Measurements from ENCODE around the gene DCLK3.

DCLK3 gene

DNA sequence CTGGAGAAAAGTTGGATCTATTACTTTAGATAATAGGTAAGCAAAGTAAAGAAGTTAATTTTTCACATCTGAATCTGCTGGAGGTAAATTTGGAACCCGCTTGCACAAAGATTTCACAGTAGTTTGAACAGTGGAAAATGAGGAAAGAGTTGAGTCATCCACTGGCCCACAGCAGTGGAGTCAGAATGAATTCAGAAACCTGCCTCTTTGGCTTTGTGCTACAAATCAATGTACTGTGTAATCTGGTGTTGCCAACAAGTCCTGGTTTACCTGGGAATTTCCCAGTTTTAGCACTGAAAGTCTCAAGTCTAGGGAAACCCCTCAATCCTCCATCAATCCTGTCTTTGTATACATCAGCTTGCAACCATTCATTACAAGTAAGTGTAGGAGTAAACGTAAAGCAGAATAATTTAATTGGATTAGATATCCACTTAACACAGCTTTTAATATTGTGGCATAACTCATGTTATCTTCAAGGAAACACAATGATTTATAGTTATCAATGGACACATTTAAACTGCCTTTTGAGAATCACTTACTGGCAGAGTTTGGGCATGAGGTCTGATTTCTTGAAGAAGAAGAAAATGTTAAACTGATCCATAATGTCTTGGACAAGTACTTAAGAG, 100.6 kb downstream of the DCLK3 start:
- no peak for DNase-seq

DNA sequence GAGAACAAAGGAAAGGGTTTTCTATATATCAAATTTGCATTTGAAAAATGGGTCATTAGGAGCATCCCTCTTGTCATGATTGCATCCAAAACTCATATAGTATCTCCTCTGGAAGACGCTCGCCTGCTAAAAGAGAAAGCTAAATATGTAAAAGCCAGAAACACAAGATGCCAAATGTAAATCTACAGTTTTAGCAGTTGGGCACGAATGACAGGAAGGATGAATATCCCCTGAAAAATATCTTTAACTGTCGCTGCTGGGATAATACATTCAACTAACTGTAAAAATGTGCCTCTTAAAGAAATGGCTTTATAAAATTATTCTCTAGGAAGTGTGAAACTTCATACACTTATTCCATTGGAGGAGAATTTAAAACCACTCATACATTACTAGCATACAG, 101.7 kb downstream of the DCLK3 start:
- DNase-seq = no peak

Data from activated gamma-delta T cell (primary cell).